ENCODE results near the gene PNPLA6. TPM values are rescaled to one million over a fixed set of nuclear protein-coding genes. Genes with fewer than 3 reads are reported as not detected.

The PNPLA6 gene
- total and polyA plus RNA-seq, 2 of the 4 experiments (the other 2 are of a cell fraction), result 17.9 to 52.7 TPM

- DNase-seq (no peak), ATAC-seq (ENCODE audit: low read depth) (no peak)
- H3K79me1 ChIP-seq (ENCODE audit: low read depth in 1 of 2, low read length in 2 of 2), result no peaks in the 10 kb centered on the region
- H4K5ac ChIP-seq (ENCODE audit: low read depth, low read length), result no peak overlapping the region
- H3K4me3 ChIP-seq (ENCODE audit: insufficient read depth, low read depth, low read length), result no peak overlapping the region
- H2AFZ ChIP-seq (replicated peaks; ENCODE audit: low read length, poor library complexity), result no peak overlapping the region
- H4K91ac ChIP-seq (ENCODE audit: insufficient read depth, low read depth, low read length), result no peak overlapping the region
- no peak overlapping the region for H3K14ac ChIP-seq (replicated peaks; ENCODE audit: low read depth, low read length)
- BruUV-seq (replicated peaks), result no TSS peak
- H2AK5ac ChIP-seq (ENCODE audit: low read depth, low read length), result no peak overlapping the region
- no peak overlapping the region for H3K18ac ChIP-seq (ENCODE audit: low read depth, low read length)
- intact Hi-C loops (cut with micrococcal nuclease), result no loop called here
- WGBS, 2 experiments (ENCODE audit: extremely low coverage in 2 of 2, insufficient read length in 1 of 2), result 99% methylated on average over 35 of the region's 54 CpGs; no CpG with 5 or more reads in 1 of the 2 experiments
- no peak overlapping the region for H2AK9ac ChIP-seq (replicated peaks; ENCODE audit: low read depth, low read length, poor library complexity)
- no peak overlapping the region for H2BK20ac ChIP-seq (ENCODE audit: low read depth, low read length)
- dilution Hi-C loops (cut with HindIII; ENCODE audit: low sequenced_read_pairs, unreplicated experiment), result no loop called here
- no peak overlapping the region for H3K56ac ChIP-seq (ENCODE audit: extremely low read depth, insufficient read depth, low read length)
- no peak overlapping the region for H2BK5ac ChIP-seq (ENCODE audit: low read depth, low read length, poor library complexity, severe bottlenecking)
- no peak overlapping the region for H3K27ac ChIP-seq (ENCODE audit: insufficient read depth, low read length)
- no peak overlapping the region for H3K9ac ChIP-seq (ENCODE audit: low read depth, low read length)
- in situ Hi-C loops (cut with MboI; ENCODE audit: low sequenced_read_pairs), result no loop called here
- no peaks in the 10 kb centered on the region for H4K20me1 ChIP-seq (ENCODE audit: insufficient read depth, low read length)
- peaks cover 70% of the 10 kb centered on the region for H3K36me3 ChIP-seq (ENCODE audit: control insufficient read depth, insufficient read depth, low read length)
- no peak for TF ChIP-seq FOS (IDR thresholded peaks at IDR 0.05; ENCODE audit: low read depth, low read length)
- no peak for TF ChIP-seq MAZ (IDR thresholded peaks at IDR 0.05; ENCODE audit: borderline replicate concordance, low read depth, low read length)
- TF ChIP-seq SMC3 (IDR thresholded peaks at IDR 0.05; ENCODE audit: low read depth, low read length), result no peak
- TF ChIP-seq, protein P1, sequence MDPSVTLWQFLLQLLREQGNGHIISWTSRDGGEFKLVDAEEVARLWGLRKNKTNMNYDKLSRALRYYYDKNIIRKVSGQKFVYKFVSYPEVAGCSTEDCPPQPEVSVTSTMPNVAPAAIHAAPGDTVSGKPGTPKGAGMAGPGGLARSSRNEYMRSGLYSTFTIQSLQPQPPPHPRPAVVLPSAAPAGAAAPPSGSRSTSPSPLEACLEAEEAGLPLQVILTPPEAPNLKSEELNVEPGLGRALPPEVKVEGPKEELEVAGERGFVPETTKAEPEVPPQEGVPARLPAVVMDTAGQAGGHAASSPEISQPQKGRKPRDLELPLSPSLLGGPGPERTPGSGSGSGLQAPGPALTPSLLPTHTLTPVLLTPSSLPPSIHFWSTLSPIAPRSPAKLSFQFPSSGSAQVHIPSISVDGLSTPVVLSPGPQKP (IDR thresholded peaks at IDR 0.05; ENCODE audit: borderline replicate concordance, low read depth, low read length), result no peak
- no peak for TF ChIP-seq CEBPB (IDR thresholded peaks at IDR 0.05; ENCODE audit: low read depth, low read length)
- TF ChIP-seq BHLHE40 (IDR thresholded peaks at IDR 0.05; ENCODE audit: low read depth, low read length), result no peak
- no peak for TF ChIP-seq CHD1 (IDR thresholded peaks at IDR 0.05; ENCODE audit: low read depth, low read length)
- TF ChIP-seq RAD21 (IDR thresholded peaks at IDR 0.05; ENCODE audit: low read length), result no peak
- no peak for TF ChIP-seq CTCF (conservative IDR thresholded peaks at IDR 0.05; ENCODE audit: low read depth, low read length)
- TF ChIP-seq RCOR1 (IDR thresholded peaks at IDR 0.05; ENCODE audit: insufficient replicate concordance, low read length), result no peak
- no peak for TF ChIP-seq MXI1 (IDR thresholded peaks at IDR 0.05; ENCODE audit: borderline replicate concordance, low read depth, low read length)
- no peak for TF ChIP-seq NFE2L2 (IDR thresholded peaks at IDR 0.05; ENCODE audit: low read depth, low read length)
- TF ChIP-seq MAFK (IDR thresholded peaks at IDR 0.05; ENCODE audit: low read depth, low read length), result no peak
- H3K4me2 ChIP-seq (ENCODE audit: low read depth, low read length), result no peak overlapping the region
- H3K4ac ChIP-seq (ENCODE audit: low read depth, low read length), result no peak overlapping the region
- no peaks in the 10 kb centered on the region for H3K27me3 ChIP-seq (ENCODE audit: control insufficient read depth, insufficient read depth, low read length)
- no peaks in the 10 kb centered on the region for H3K4me1 ChIP-seq (ENCODE audit: control insufficient read depth, insufficient read depth, low read length)
- POLR2A ChIA-PET (ENCODE audit: unreplicated experiment), result no interaction called here
- H2BK120ac ChIP-seq (ENCODE audit: low read depth, low read length), result no peak overlapping the region
- CTCF ChIA-PET, result no interaction called here
- H2BK15ac ChIP-seq (ENCODE audit: low read depth, low read length), result no peak overlapping the region
- 0 out of 2 replicates have a peak, but pooled peaks cover 3% of the 10 kb centered on the region for H3K9me1 ChIP-seq (ENCODE audit: insufficient read depth, low read length)
- no peak overlapping the region for H3K23ac ChIP-seq (ENCODE audit: low read depth, low read length)
- no peak overlapping the region for H4K8ac ChIP-seq (ENCODE audit: low read depth in 2 of 2, low read length in 2 of 2)
- no peaks in the 10 kb centered on the region for H3K9me3 ChIP-seq (ENCODE audit: control insufficient read depth, insufficient read depth, low read length)
These were observed 21.3 kb downstream of the PNPLA6 start for GRCh38 chr19:7556696-7557315.
